HEK293 (cell line): Measurements from ENCODE around the gene NELL1.

Experiments
- BCL11B ChIP-seq: fragments of 450-650 bp; formaldehyde crosslinking; IDR thresholded peaks from 2 replicates; pipeline ENCODE4 v1.5.1; 2016; ENCODE audit warnings: low read depth, missing biosample characterization, missing genetic modification characterization
- SALL2 ChIP-seq: fragments of 450-650 bp; formaldehyde crosslinking; IDR thresholded peaks from 2 replicates; pipeline ENCODE4 v1.5.0; 2017; ENCODE audit warnings: missing biosample characterization, mild to moderate bottlenecking, missing genetic modification characterization, borderline replicate concordance
- ZNF132 ChIP-seq: fragments of 450-650 bp; formaldehyde crosslinking; IDR thresholded peaks from 2 replicates; pipeline ENCODE4 v1.5.1; 2017; ENCODE audit warnings: missing biosample characterization, missing genetic modification characterization, borderline replicate concordance
- ZNF174 ChIP-seq: fragments of 450-650 bp; formaldehyde crosslinking; IDR thresholded peaks from 2 replicates; pipeline ENCODE4 v1.5.0; 2017; ENCODE audit warnings: missing biosample characterization, mild to moderate bottlenecking, missing genetic modification characterization
- ZNF221 ChIP-seq: fragments of 450-650 bp; formaldehyde crosslinking; IDR thresholded peaks from 2 replicates; pipeline ENCODE4 v1.5.1; 2017; ENCODE audit warnings: missing biosample characterization, missing genetic modification characterization, borderline replicate concordance
- ZNF366 ChIP-seq: fragments of 450-650 bp; formaldehyde crosslinking; conservative IDR thresholded peaks from 2 replicates; pipeline ENCODE4 v1.5.1; 2016; ENCODE audit warnings: missing biosample characterization, missing genetic modification characterization
- ZNF426 ChIP-seq: fragments of 450-650 bp; formaldehyde crosslinking; IDR thresholded peaks from 2 replicates; pipeline ENCODE4 v1.5.1; 2017; ENCODE audit warnings: missing biosample characterization, missing genetic modification characterization, mild to moderate bottlenecking, inconsistent platforms, moderate library complexity
- ZNF488 ChIP-seq: fragments of 450-650 bp; formaldehyde crosslinking; IDR thresholded peaks from 2 replicates; pipeline ENCODE4 v1.5.1; 2016; ENCODE audit warnings: missing biosample characterization, missing genetic modification characterization
- ZNF530 ChIP-seq: fragments of 450-650 bp; formaldehyde crosslinking; IDR thresholded peaks from 2 replicates; pipeline ENCODE4 v1.5.1; 2016; ENCODE audit warnings: low read depth, missing biosample characterization, missing genetic modification characterization
- ZNF549 ChIP-seq: fragments of 450-650 bp; IDR thresholded peaks from 2 replicates; pipeline ENCODE4 v1.5.1; 2018; ENCODE audit warnings: missing biosample characterization, missing genetic modification characterization, mild to moderate bottlenecking, inconsistent platforms, moderate library complexity
- ZNF658 ChIP-seq: fragments of 450-650 bp; formaldehyde crosslinking; IDR thresholded peaks from 2 replicates; pipeline ENCODE4; 2016; ENCODE audit warnings: missing biosample characterization, missing genetic modification characterization
- ZSCAN30 ChIP-seq: fragments of 450-650 bp; IDR thresholded peaks from 2 replicates; pipeline ENCODE4 v1.5.1; 2018; ENCODE audit warnings: missing biosample characterization, mild to moderate bottlenecking, missing genetic modification characterization, moderate library complexity
- TF ChIP-seq, protein P1 (sequence below): fragments of 450-650 bp; formaldehyde crosslinking; IDR thresholded peaks from 2 replicates; pipeline ENCODE4 v1.5.1; 2016; ENCODE audit warnings: missing biosample characterization, missing genetic modification characterization
- TF ChIP-seq, protein P2 (sequence below): fragments of 450-650 bp; formaldehyde crosslinking; IDR thresholded peaks from 2 replicates; pipeline ENCODE4 v1.5.1; 2016; ENCODE audit warnings: missing biosample characterization, missing genetic modification characterization

DNA sequence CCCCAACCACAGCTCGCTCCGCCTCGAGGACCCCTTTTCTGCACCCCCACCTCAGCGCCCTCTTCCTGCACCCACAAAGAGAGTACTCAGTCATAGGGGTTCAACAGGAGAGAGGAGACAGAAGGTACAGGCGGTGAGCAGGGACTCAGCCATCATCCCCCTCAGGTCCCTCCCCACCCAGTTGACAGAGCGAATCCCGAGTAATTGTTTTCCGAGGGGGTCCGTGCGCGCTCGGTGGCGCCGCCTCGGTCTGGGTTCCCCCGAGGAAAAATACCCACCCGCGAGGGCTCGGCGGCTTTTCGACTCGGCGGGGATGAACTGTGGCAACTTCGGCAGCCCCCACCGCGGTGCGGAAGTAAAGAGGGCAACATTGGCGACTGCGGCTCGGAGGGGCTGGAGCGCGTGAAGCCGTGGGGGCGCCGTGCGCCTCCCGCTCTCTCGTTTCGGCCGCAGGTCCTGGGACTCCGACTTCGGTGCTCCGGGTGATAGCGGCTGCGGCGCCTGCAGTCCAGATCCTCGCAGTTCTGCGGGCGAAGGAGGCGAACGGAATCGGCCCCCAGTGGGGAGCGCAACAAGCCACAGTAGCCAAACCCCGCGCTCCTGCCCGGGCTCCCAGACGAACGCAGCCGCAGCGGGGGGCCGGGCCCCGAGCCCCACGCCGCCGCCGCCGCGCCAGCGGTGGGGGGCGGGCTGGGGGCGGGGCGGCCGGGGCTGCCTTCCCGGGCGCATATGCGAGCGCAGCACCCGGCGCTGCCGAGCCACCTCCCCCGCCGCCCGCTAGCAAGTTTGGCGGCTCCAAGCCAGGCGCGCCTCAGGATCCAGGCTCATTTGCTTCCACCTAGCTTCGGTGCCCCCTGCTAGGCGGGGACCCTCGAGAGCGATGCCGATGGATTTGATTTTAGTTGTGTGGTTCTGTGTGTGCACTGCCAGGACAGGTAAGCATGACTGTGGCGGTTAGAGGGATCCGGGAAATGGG, at the start of gene NELL1:
- TF ChIP-seq, protein P1, sequence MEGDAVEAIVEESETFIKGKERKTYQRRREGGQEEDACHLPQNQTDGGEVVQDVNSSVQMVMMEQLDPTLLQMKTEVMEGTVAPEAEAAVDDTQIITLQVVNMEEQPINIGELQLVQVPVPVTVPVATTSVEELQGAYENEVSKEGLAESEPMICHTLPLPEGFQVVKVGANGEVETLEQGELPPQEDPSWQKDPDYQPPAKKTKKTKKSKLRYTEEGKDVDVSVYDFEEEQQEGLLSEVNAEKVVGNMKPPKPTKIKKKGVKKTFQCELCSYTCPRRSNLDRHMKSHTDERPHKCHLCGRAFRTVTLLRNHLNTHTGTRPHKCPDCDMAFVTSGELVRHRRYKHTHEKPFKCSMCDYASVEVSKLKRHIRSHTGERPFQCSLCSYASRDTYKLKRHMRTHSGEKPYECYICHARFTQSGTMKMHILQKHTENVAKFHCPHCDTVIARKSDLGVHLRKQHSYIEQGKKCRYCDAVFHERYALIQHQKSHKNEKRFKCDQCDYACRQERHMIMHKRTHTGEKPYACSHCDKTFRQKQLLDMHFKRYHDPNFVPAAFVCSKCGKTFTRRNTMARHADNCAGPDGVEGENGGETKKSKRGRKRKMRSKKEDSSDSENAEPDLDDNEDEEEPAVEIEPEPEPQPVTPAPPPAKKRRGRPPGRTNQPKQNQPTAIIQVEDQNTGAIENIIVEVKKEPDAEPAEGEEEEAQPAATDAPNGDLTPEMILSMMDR (tag by site-specific recombination), result peak; percentile 36; the same call in 1 of the 2 replicates
- TF ChIP-seq ZNF221 (tag by site-specific recombination) (no peak), ZNF426 (tag by site-specific recombination) (no peak), ZSCAN30 (tag by site-specific recombination) (no peak), ZNF366 (no peak), ZNF488 (no peak), ZNF658 (tag by site-specific recombination) (no peak), ZNF174 (tag by site-specific recombination) (no peak), ZNF132 (tag by site-specific recombination) (no peak), BCL11B (tag by site-specific recombination) (no peak), ZNF530 (no peak), ZNF549 (tag by site-specific recombination) (no peak), SALL2 (tag by site-specific recombination) (no peak)
- TF ChIP-seq, protein P2, sequence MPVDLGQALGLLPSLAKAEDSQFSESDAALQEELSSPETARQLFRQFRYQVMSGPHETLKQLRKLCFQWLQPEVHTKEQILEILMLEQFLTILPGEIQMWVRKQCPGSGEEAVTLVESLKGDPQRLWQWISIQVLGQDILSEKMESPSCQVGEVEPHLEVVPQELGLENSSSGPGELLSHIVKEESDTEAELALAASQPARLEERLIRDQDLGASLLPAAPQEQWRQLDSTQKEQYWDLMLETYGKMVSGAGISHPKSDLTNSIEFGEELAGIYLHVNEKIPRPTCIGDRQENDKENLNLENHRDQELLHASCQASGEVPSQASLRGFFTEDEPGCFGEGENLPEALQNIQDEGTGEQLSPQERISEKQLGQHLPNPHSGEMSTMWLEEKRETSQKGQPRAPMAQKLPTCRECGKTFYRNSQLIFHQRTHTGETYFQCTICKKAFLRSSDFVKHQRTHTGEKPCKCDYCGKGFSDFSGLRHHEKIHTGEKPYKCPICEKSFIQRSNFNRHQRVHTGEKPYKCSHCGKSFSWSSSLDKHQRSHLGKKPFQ (tag by site-specific recombination), result no peak
